ENCODE measurements around the gene CLSTN3. TPM values are rescaled to one million over a fixed set of nuclear protein-coding genes. Genes with fewer than 3 reads are reported as not detected.

CLSTN3 gene
- total and polyA plus RNA-seq, 2 donors (not counting 3 experiments of a cell fraction or from before 2014, with no cell fraction given) = 27.8 to 45.9 TPM

DNA sequence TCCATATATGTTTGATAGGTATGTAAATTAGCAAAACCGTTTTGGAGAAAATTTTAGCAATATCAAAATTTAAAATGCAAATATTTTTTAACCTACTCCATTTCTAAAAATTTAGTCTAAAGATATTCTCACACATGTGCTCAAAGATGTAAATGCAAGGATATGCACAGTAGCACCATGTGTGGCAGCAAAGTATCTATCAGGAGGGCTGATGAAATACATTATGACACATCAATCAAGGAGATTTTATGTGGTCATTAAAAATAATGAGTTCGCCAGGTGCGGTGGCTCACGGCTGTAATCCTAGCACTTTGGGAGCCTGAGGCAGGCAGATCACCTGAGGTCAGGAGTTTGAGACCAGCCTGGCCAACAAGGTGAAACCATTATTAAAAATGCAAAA lies 29.9 kb upstream of the CLSTN3 start:
- ChIA-PET CTCF (no interaction called here), POLR2A (no interaction called here)
- intact Hi-C loops (cut with micrococcal nuclease) = no loop called here
- Histone ChIP-seq H3K79me2 (ENCODE audit: control insufficient read depth, insufficient read depth, low read length) (no peaks in the 10 kb centered on the region), H4K20me1 (replicated peaks; ENCODE audit: control insufficient read depth, extremely low read depth, insufficient read depth, low read length) (no peaks in the 10 kb centered on the region), H3K4me1 (ENCODE audit: control insufficient read depth, extremely low read depth, insufficient read depth, low read length) (no peaks in the 10 kb centered on the region), H3K27ac (ENCODE audit: insufficient read depth, low read depth, low read length) (no peak overlapping the region), H3K27me3 (ENCODE audit: control insufficient read depth in 2 of 2, insufficient read depth in 2 of 2, low read length in 2 of 2) (no peaks in the 10 kb centered on the region), H3K9me1 (replicated peaks; ENCODE audit: control insufficient read depth, extremely low read depth, insufficient read depth, low read length) (no peaks in the 10 kb centered on the region), H3K9ac (replicated peaks; ENCODE audit: extremely low read depth, insufficient read depth, low read length) (no peak overlapping the region), H2AFZ (ENCODE audit: low read depth, low read length) (no peak overlapping the region), H3K9me3 (replicated peaks; ENCODE audit: control insufficient read depth, insufficient read depth, low read length) (no peaks in the 10 kb centered on the region), H3K4me2 (ENCODE audit: insufficient read depth, low read length) (no peak overlapping the region), H3K36me3 (ENCODE audit: control insufficient read depth in 2 of 2, extremely low read depth in 1 of 2, insufficient read depth in 2 of 2, low read length in 2 of 2) (peaks cover 0 to 1% of the 10 kb centered on the region in 2 experiments), H3K4me3 (replicated peaks in 1 of 3; ENCODE audit: insufficient read depth in 1 of 3, low read depth in 1 of 3, low read length in 3 of 3) (no peak overlapping the region)
- TF ChIP-seq FOS (IDR thresholded peaks at IDR 0.05; ENCODE audit: borderline replicate concordance, insufficient read depth, low read length) = no peak
- TF ChIP-seq GATA2 (IDR thresholded peaks at IDR 0.05; ENCODE audit: insufficient read depth, insufficient read length, low read depth, low read length) = no peak
- no peak for TF ChIP-seq EZH2 (IDR thresholded peaks at IDR 0.05; ENCODE audit: borderline replicate concordance, low read depth, low read length, severe bottlenecking)
- no peak for TF ChIP-seq MYC (IDR thresholded peaks at IDR 0.05; ENCODE audit: low read depth, low read length)
- no peak for TF ChIP-seq POLR2A (IDR thresholded peaks at IDR 0.05; ENCODE audit: low read depth, low read length)
- TF ChIP-seq, protein P1, sequence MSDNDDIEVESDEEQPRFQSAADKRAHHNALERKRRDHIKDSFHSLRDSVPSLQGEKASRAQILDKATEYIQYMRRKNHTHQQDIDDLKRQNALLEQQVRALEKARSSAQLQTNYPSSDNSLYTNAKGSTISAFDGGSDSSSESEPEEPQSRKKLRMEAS (IDR thresholded peaks at IDR 0.05; ENCODE audit: insufficient read depth, insufficient read length) = no peak
- TF ChIP-seq, protein P2, sequence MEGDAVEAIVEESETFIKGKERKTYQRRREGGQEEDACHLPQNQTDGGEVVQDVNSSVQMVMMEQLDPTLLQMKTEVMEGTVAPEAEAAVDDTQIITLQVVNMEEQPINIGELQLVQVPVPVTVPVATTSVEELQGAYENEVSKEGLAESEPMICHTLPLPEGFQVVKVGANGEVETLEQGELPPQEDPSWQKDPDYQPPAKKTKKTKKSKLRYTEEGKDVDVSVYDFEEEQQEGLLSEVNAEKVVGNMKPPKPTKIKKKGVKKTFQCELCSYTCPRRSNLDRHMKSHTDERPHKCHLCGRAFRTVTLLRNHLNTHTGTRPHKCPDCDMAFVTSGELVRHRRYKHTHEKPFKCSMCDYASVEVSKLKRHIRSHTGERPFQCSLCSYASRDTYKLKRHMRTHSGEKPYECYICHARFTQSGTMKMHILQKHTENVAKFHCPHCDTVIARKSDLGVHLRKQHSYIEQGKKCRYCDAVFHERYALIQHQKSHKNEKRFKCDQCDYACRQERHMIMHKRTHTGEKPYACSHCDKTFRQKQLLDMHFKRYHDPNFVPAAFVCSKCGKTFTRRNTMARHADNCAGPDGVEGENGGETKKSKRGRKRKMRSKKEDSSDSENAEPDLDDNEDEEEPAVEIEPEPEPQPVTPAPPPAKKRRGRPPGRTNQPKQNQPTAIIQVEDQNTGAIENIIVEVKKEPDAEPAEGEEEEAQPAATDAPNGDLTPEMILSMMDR (IDR thresholded peaks at IDR 0.05; ENCODE audit: extremely low read depth in 1 of 2, insufficient read depth in 1 of 2, low read depth in 1 of 2, low read length in 2 of 2) = no peak
- TF ChIP-seq JUN (IDR thresholded peaks at IDR 0.05; ENCODE audit: borderline replicate concordance, insufficient read depth, insufficient read length, low read depth) = no peak
- no peak for TF ChIP-seq POLR2AphosphoS5 (IDR thresholded peaks at IDR 0.05; ENCODE audit: insufficient read depth, low read depth, low read length)
- DNase-seq (ENCODE audit: low read depth, low spot score) (no peak), FAIRE-seq (no peak)
- dilution Hi-C loops (cut with MboI; ENCODE audit: extremely low pct_ligation_motif_present, low sequenced_read_pairs) = no loop called here
- BruUV-seq (replicated peaks) = no TSS peak

Measured in endothelial cell of umbilical vein (primary cell).